ENCODE measurements around the gene P2RY10. TPM values are rescaled to one million over a fixed set of nuclear protein-coding genes. Genes with fewer than 3 reads are reported as not detected.

Gene P2RY10
- total RNA-seq (2022; extraction: Qiagen RNA extraction; ENCODE audit: low read depth), result not detected in 5 replicates

DNA sequence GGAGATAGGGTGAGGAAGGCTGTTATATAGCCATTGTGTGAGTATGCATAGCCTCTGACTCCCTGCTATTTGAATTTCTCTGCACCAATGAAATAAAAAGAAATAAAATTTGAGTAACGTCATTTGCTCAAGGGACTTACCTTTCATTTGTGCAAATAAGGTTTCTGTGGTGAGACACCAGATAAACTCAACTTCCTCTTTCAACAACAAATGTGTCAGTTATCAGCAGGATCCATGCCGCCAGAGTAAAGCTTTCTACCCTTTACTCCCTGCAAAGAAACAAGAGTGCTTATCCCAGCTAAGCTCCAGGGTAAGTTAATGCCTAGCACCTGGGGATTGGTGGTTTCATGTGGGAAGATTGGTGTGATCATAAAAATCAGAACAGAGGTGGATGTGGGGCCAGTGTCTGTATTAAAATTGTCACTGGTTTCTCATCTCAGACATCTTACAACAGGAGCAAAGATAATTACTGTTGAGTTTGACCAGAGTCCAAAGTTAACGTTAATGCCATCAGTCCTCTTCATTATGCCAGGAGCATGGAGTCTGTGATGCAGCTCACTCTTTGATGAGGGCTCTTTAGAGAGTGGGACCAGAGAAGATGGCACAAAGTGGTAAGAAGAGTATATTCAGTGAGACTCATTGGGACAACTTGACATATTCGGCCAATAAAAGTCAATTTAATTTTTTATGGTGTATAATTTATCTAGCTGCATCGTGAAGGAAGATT is at the start of gene P2RY10:
Gene P2RY10, plus strand, starts transcription at position 206 of the 727 bp plus-strand sequence. CDS start 15,130 bp downstream, outside the sequence.

Other genes with a start within 250 kb of the P2RY10 start
- not detected in 5 replicates for gene LPAR4, start 197.7 kb upstream of the P2RY10 start, total RNA-seq (2022; extraction: Qiagen RNA extraction; ENCODE audit: low read depth)
- gene GPR174, start 199.3 kb downstream of the P2RY10 start, total RNA-seq (2022; extraction: Qiagen RNA extraction; ENCODE audit: low read depth), result not detected in 5 replicates